GM23338 (cell line): ENCODE results near the gene PLCH2. TPM values are rescaled to one million over a fixed set of nuclear protein-coding genes. Genes with fewer than 3 reads are reported as not detected.

Experiments used
- ATAC-seq: fragments of 200-7000 bp; cut with Tn5 transposase; 3 replicates; pipeline ENCODE4 v1.9.1; 2020
- DNase-seq: peaks from one replicate; pipeline ENCODE4 v3.0.0-alpha.2; 2015; ENCODE audit warnings: low spot score
- H2AFZ ChIP-seq: fragments of 200-600 bp; sonication (generic); 2 replicates; pipeline ENCODE4 v1.8.0; 2016; ENCODE audit warnings: antibody characterized with exemption, mild to moderate bottlenecking, moderate library complexity
- H3F3A ChIP-seq: fragments of 200-600 bp; sonication (generic); replicated peaks from 2 replicates; pipeline ENCODE4 v1.8.0; 2017; ENCODE audit warnings: antibody characterized with exemption, mixed run types, low read depth
- H3K27ac ChIP-seq: fragments of 200-600 bp; sonication (generic); 2 replicates; pipeline ENCODE4 v1.6.1; 2016; ENCODE audit warnings: low read depth
- H3K27me3 ChIP-seq: fragments of 200-600 bp; sonication (generic); 2 replicates; pipeline ENCODE4 v1.8.0; 2016; ENCODE audit warnings: mild to moderate bottlenecking, mixed run types, moderate library complexity; ENCODE audit not compliant: insufficient read depth
- H3K36me3 ChIP-seq: fragments of 200-600 bp; sonication (generic); 2 replicates; pipeline ENCODE4 v1.8.0; 2016; ENCODE audit warnings: mild to moderate bottlenecking; ENCODE audit not compliant: insufficient read depth
- H3K4me1 ChIP-seq: fragments of 200-600 bp; sonication (generic); 2 replicates; pipeline ENCODE4 v1.8.0; 2016; ENCODE audit warnings: mild to moderate bottlenecking, moderate library complexity; ENCODE audit not compliant: insufficient read depth
- H3K4me2 ChIP-seq: fragments of 200-600 bp; sonication (generic); 2 replicates; pipeline ENCODE4 v1.7.1; 2017; ENCODE audit warnings: mixed run types
- H3K4me3 ChIP-seq: fragments of 200-600 bp; sonication (generic); 2 replicates; pipeline ENCODE4 v1.6.1; 2016; ENCODE audit warnings: mixed run types
- H3K79me2 ChIP-seq: fragments of 200-600 bp; sonication (generic); replicated peaks from 2 replicates; pipeline ENCODE4 v1.8.0; 2017; ENCODE audit warnings: mild to moderate bottlenecking; ENCODE audit not compliant: insufficient read depth
- H3K9me2 ChIP-seq: fragments of 200-600 bp; sonication (generic); 2 replicates; pipeline ENCODE4 v1.8.0; 2017; ENCODE audit not compliant: insufficient read depth
- H4K20me1 ChIP-seq: fragments of 200-600 bp; sonication (generic); replicated peaks from 2 replicates; pipeline ENCODE4 v1.8.0; 2017; ENCODE audit warnings: mild to moderate bottlenecking; ENCODE audit not compliant: insufficient read depth
- H3K27ac Mint-ChIP-seq: 2 replicates; pipeline ENCODE4 v1.8.0; 2020; ENCODE audit warnings: inconsistent platforms, mild to moderate bottlenecking, moderate library complexity, mixed read lengths
- H3K27me3 Mint-ChIP-seq: 3 replicates; pipeline ENCODE4 v1.8.0; 2022; ENCODE audit warnings: low read depth, mild to moderate bottlenecking, moderate library complexity, mixed read lengths, inconsistent platforms; ENCODE audit not compliant: insufficient read depth, poor library complexity
- H3K36me3 Mint-ChIP-seq: 3 replicates; pipeline ENCODE4 v1.8.0; 2021; ENCODE audit warnings: low read depth, mild to moderate bottlenecking, inconsistent platforms, moderate library complexity, mixed read lengths
- H3K4me1 Mint-ChIP-seq: 3 replicates; pipeline ENCODE4 v1.8.0; 2020; ENCODE audit warnings: mild to moderate bottlenecking, inconsistent platforms, mixed read lengths
- H3K4me3 Mint-ChIP-seq: 3 replicates; pipeline ENCODE4 v1.8.0; 2021; ENCODE audit warnings: moderate library complexity, mild to moderate bottlenecking, inconsistent platforms, mixed read lengths
- H3K9me3 Mint-ChIP-seq: 3 replicates; pipeline ENCODE4 v1.8.0; 2020; ENCODE audit warnings: moderate library complexity, mild to moderate bottlenecking, inconsistent platforms, mixed read lengths
- CREB1 ChIP-seq: fragments of 250-450 bp; sonication (Bioruptor Pico); IDR thresholded peaks from 2 replicates; pipeline ENCODE4 v1.5.0; 2020; ENCODE audit warnings: low read depth, mild to moderate bottlenecking, moderate library complexity
- EZH2 ChIP-seq: fragments of 200-600 bp; sonication (generic); IDR thresholded peaks from one replicate; pipeline ENCODE4 v1.8.0; 2017; ENCODE audit warnings: antibody characterized with exemption, mild to moderate bottlenecking, low read depth; ENCODE audit not compliant: unreplicated experiment
- EZH2phosphoT487 ChIP-seq: fragments of 200-600 bp; sonication (generic); IDR thresholded peaks from one replicate; pipeline ENCODE4 v1.8.1; 2018; ENCODE audit warnings: antibody characterized with exemption; ENCODE audit not compliant: unreplicated experiment
- JUNB ChIP-seq: IDR thresholded peaks from one replicate; pipeline ENCODE4 v1.6.1; 2016; ENCODE audit warnings: antibody characterized with exemption; ENCODE audit not compliant: unreplicated experiment
- NANOG ChIP-seq: IDR thresholded peaks from 2 replicates; pipeline ENCODE4 v1.6.1; 2016; ENCODE audit warnings: antibody characterized with exemption, borderline replicate concordance
- POLR2AphosphoS5 ChIP-seq: IDR thresholded peaks from 2 replicates; pipeline ENCODE4 v1.6.1; 2016; ENCODE audit warnings: antibody characterized with exemption, low read depth
- REST ChIP-seq: IDR thresholded peaks from one replicate; pipeline ENCODE4 v1.6.1; 2018; ENCODE audit warnings: antibody characterized with exemption; ENCODE audit not compliant: unreplicated experiment
- STAT1 ChIP-seq: IDR thresholded peaks from one replicate; pipeline ENCODE4 v1.6.1; 2016; ENCODE audit warnings: antibody characterized with exemption; ENCODE audit not compliant: unreplicated experiment
- ZNF114 ChIP-seq: fragments of 250-450 bp; sonication (Bioruptor Pico); IDR thresholded peaks from 2 replicates; pipeline ENCODE4 v1.5.0; 2020; ENCODE audit warnings: mild to moderate bottlenecking, moderate library complexity
- ZNF331 ChIP-seq: fragments of 250-450 bp; sonication (Bioruptor Pico); IDR thresholded peaks from 2 replicates; pipeline ENCODE4 v1.5.0; 2020; ENCODE audit warnings: low read depth, mild to moderate bottlenecking, moderate library complexity
- ZNF462 ChIP-seq: fragments of 250-450 bp; sonication (Bioruptor Pico); IDR thresholded peaks from 2 replicates; pipeline ENCODE4 v1.5.0; 2020; ENCODE audit warnings: mild to moderate bottlenecking, moderate library complexity
- polyA plus RNA-seq: library from polyadenylated mRNA; unstranded; fragments of >200 nt; fragmentation: Nextera tagmentation; extraction: Ambion mirVana; gene quantifications from 2 replicates; pipeline ENCODE4 v1.2.1, GENCODE V29; 2016
- total RNA-seq: library from RNA; depleted of rRNA; stranded (reverse); fragments of >200 nt; shearing (Covaris generic); gene quantifications from 2 replicates; pipeline ENCODE4 v1.2.3, GENCODE V29; 2014
- TF ChIP-seq, protein P1 (sequence below): IDR thresholded peaks from 2 replicates; pipeline ENCODE4 v1.6.1; 2016; ENCODE audit warnings: antibody characterized with exemption

Gene PLCH2
- total and polyA plus RNA-seq, 2 experiments from 2014 or later: 0.31 TPM; not detected in 1

DNA sequence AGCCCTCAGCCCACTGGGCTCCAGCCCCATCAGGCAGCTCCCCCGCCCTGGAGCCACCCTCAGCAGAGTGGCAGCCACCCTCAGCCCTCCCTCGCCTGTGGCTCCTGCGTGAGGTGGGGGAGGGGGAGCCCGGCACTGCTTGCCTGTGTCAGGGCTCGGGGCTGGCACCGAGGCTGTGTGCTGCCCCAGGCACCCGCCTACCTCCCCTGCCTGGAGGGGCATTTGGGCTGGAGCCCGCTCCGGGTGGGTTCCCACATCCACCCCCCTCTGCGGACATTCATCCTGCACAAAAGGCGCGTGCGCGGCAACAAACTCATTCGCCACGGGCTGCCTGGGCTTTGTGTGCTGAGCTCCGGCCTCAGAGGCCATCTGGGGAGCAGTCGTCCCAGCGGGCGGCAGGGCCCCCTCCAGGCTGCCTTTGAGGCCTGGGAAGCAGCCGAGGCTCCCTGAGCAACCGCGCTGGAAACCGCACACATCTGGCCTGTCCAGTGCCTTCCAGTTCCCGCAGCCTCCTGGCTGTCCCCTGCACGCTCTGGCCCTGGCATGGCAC lies 67.5 kb downstream of the PLCH2 start (continued):
- no peak for TF ChIP-seq EZH2

GRCh38 chr1:2544093-2544874 lies 68.2 kb downstream of the PLCH2 start:
- peaks cover 20% of the 10 kb centered on the region for H3K27me3 Mint-ChIP-seq
- peak overlapping the region; percentile 34; the same call in 1 of the 2 replicates for H3K4me3 ChIP-seq
- no peaks in the 10 kb centered on the region for H3K36me3 Mint-ChIP-seq
- H3K79me2 ChIP-seq: no peaks in the 10 kb centered on the region
- no peak overlapping the region for H3K4me3 Mint-ChIP-seq
- H3K9me3 Mint-ChIP-seq: no peaks in the 10 kb centered on the region
- no peaks in the 10 kb centered on the region for H4K20me1 ChIP-seq
- peaks cover 16% of the 10 kb centered on the region; the same call in 1 of the 2 replicates for H3K4me1 ChIP-seq
- H3K4me1 Mint-ChIP-seq: peaks cover 5% of the 10 kb centered on the region; the same call in 1 of the 3 replicates
- H3K4me2 ChIP-seq: peak overlapping the region; percentile 65; the same call in 1 of the 2 replicates
- H2AFZ ChIP-seq: no peak overlapping the region
- no peaks in the 10 kb centered on the region for H3K36me3 ChIP-seq
- H3F3A ChIP-seq: peaks cover 7% of the 10 kb centered on the region; the same call in 1 of the 2 replicates
- H3K27ac ChIP-seq: no peak overlapping the region
- peaks cover 12% of the 10 kb centered on the region; the same call in 1 of the 2 replicates for H3K27me3 ChIP-seq
- H3K9me2 ChIP-seq: no peaks in the 10 kb centered on the region
- ATAC-seq (no peak), DNase-seq (no peak)
- no peak overlapping the region for H3K27ac Mint-ChIP-seq
- TF ChIP-seq CREB1: no peak
- no peak for TF ChIP-seq POLR2AphosphoS5
- TF ChIP-seq STAT1: no peak
- TF ChIP-seq ZNF114 (CRISPR knock-in tag): no peak
- no peak for TF ChIP-seq REST
- TF ChIP-seq, protein P1, sequence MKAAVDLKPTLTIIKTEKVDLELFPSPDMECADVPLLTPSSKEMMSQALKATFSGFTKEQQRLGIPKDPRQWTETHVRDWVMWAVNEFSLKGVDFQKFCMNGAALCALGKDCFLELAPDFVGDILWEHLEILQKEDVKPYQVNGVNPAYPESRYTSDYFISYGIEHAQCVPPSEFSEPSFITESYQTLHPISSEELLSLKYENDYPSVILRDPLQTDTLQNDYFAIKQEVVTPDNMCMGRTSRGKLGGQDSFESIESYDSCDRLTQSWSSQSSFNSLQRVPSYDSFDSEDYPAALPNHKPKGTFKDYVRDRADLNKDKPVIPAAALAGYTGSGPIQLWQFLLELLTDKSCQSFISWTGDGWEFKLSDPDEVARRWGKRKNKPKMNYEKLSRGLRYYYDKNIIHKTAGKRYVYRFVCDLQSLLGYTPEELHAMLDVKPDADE: no peak
- no peak for TF ChIP-seq EZH2phosphoT487
- TF ChIP-seq ZNF331: no peak
- TF ChIP-seq ZNF462: no peak
- no peak for TF ChIP-seq EZH2
- no peak for TF ChIP-seq NANOG
- TF ChIP-seq JUNB: no peak
